HUDEP-2 (cell line): ENCODE results near the gene RNF175.

Experiments
- DNase-seq, 76 experiments: peaks; one replicate each; lab custom pipeline; 2025; ENCODE audit not compliant: unreplicated experiment in 76 of 76; lab: John Stamatoyannopoulos, UW

The RNF175 gene

GRCh38 chr4:153785910-153786721 is 26.3 kb upstream of the RNF175 start:
- DNase-seq: peak in 3 of 76 experiments; percentile 4 to 22 (median 12)

GRCh38 chr4:153784166-153784699 is 24.4 kb upstream of the RNF175 start:
- peak in 22 of 76 experiments; percentile 1 to 37 (median 18) for DNase-seq

- no peak for DNase-seq
Observed at GRCh38 chr4:153782581-153782980, 22.8 kb upstream of the RNF175 start.

GRCh38 chr4:153781717-153782416 is 22.0 kb upstream of the RNF175 start:
- no peak for DNase-seq

GRCh38 chr4:153781280-153781679 is 21.5 kb upstream of the RNF175 start:
- DNase-seq: no peak

GRCh38 chr4:153780876-153781275 is 21.1 kb upstream of the RNF175 start:
- no peak for DNase-seq

GRCh38 chr4:153780221-153780620 is 20.4 kb upstream of the RNF175 start:
- DNase-seq: no peak

GRCh38 chr4:153778383-153778782 is 18.6 kb upstream of the RNF175 start:
- DNase-seq: no peak

- DNase-seq: no peak
Observed at GRCh38 chr4:153777421-153777820, 17.6 kb upstream of the RNF175 start.

GRCh38 chr4:153776601-153777000 is 16.8 kb upstream of the RNF175 start:
- DNase-seq: no peak

GRCh38 chr4:153773236-153773690 is 13.4 kb upstream of the RNF175 start:
- peak in 71 of 76 experiments; percentile 3 to 85 (median 51) for DNase-seq

- DNase-seq: peak in 9 of 76 experiments; percentile 3 to 50 (median 20)
Observed at GRCh38 chr4:153771046-153771445, 11.2 kb upstream of the RNF175 start.

- DNase-seq: no peak
Observed at GRCh38 chr4:153766758-153767157, 6.9 kb upstream of the RNF175 start.

- DNase-seq: no peak
Observed at GRCh38 chr4:153765894-153766293, 6.1 kb upstream of the RNF175 start.

GRCh38 chr4:153764601-153765368 is 5.0 kb upstream of the RNF175 start:
- no peak for DNase-seq

GRCh38 chr4:153763404-153763803 is 3.6 kb upstream of the RNF175 start:
- DNase-seq: no peak

- no peak for DNase-seq
Observed at GRCh38 chr4:153758688-153759406, 977 bp downstream of the RNF175 start.

GRCh38 chr4:153758136-153758535 is 1.7 kb downstream of the RNF175 start:
- peak in 1 of 76 experiments; percentile 9 for DNase-seq

GRCh38 chr4:153757407-153757806 is 2.4 kb downstream of the RNF175 start:
- no peak for DNase-seq

- DNase-seq: no peak
Observed at GRCh38 chr4:153755186-153755585, 4.6 kb downstream of the RNF175 start.
